GM12874 (cell line): ENCODE data around the gene GRM1.

ENCODE experiments used
- CTCF ChIP-seq: IDR thresholded peaks from 2 replicates; pipeline ENCODE4 v1.5.1; 2011; ENCODE audit warnings: low read depth, mild to moderate bottlenecking, control low read depth, low read length, moderate library complexity; ENCODE audit not compliant: insufficient read depth

The GRM1 gene

GRCh38 chr6:146341493-146342230 lies 312.8 kb downstream of the GRM1 start:
- TF ChIP-seq CTCF, result no peak

GRCh38 chr6:146345598-146345997 lies 316.7 kb downstream of the GRM1 start:
- TF ChIP-seq CTCF, result no peak

- TF ChIP-seq CTCF, result no peak
These were observed 318.2 kb downstream of the GRM1 start for GRCh38 chr6:146347090-146347489.

- no peak for TF ChIP-seq CTCF
These were observed 318.8 kb downstream of the GRM1 start for GRCh38 chr6:146347690-146348089.

GRCh38 chr6:146351018-146351417 lies 322.2 kb downstream of the GRM1 start:
- TF ChIP-seq CTCF, result no peak

- TF ChIP-seq CTCF, result no peak
These were observed 323.3 kb downstream of the GRM1 start for GRCh38 chr6:146352163-146352562.

GRCh38 chr6:146354451-146354850 lies 325.6 kb downstream of the GRM1 start:
- no peak for TF ChIP-seq CTCF
